ENCODE data around the gene F5. TPM values are rescaled to one million over a fixed set of nuclear protein-coding genes. Genes with fewer than 3 reads are reported as not detected.

The F5 gene
- total RNA-seq, 2 experiments from 2014 or later, result 8.9 to 11.0 TPM

- Mint-ChIP-seq H3K36me3 (ENCODE audit: low read depth) (peaks cover 5% of the 10 kb centered on the region), H3K9me3 (no peaks in the 10 kb centered on the region), H3K4me3 (no peak overlapping the region), H3K27me3 (no peaks in the 10 kb centered on the region), H3K27ac (no peak overlapping the region), H3K4me1 (peaks cover 6% of the 10 kb centered on the region)
- CTCF ChIA-PET, result interaction anchor here (2.3 kb wide), 1 partner anchor 134 kb away, joined by 9 read pairs; no protein-coding TSS in a partner anchor
- no peak for DNase-seq
- POLR2A ChIA-PET, result interaction anchor here (0.8 to 1.0 kb wide), 3 partner anchors 9 to 74 kb away, joined by 3 read pairs; no protein-coding TSS in a partner anchor
These were observed 8.1 kb downstream of the F5 start for GRCh38 chr1:169577981-169578738.

DNA sequence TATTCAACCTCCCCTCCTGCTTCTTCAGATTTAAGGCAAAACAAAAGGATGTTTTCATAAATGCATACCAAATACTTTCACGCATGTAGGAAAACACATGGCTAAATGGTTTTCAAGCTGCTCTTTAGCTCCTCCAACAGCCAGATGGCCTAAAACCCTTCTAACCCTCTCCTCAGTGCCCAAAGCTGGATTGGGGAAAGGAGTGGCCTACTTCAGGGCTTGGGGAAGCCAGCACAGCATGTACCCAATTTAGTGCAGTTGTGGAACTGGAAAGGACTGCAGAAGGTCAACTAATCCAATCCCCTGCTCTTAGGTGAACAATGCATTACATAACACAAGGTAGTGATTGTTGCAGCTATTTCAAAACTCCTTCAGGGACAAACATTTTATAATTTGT lies 9.3 kb downstream of the F5 start:
- ChIA-PET POLR2A (no interaction called here), CTCF (interaction anchor here (1.2 kb wide), 1 partner anchor 9 kb away, joined by 3 read pairs; the partner anchor contains the start of gene F5)
- Mint-ChIP-seq H3K4me1 (peaks cover 3% of the 10 kb centered on the region), H3K9me3 (no peaks in the 10 kb centered on the region), H3K27ac (no peak overlapping the region), H3K27me3 (no peaks in the 10 kb centered on the region), H3K4me3 (no peak overlapping the region), H3K36me3 (ENCODE audit: low read depth) (peaks cover 7% of the 10 kb centered on the region)
- DNase-seq, result no peak

- no peak for DNase-seq
- Mint-ChIP-seq H3K9me3 (no peaks in the 10 kb centered on the region), H3K27me3 (no peaks in the 10 kb centered on the region), H3K27ac (no peak overlapping the region), H3K4me3 (no peak overlapping the region), H3K4me1 (peaks cover 8% of the 10 kb centered on the region), H3K36me3 (ENCODE audit: low read depth) (peaks cover 12% of the 10 kb centered on the region)
- POLR2A ChIA-PET, result no interaction called here
- CTCF ChIA-PET, result interaction anchor here (1.2 kb wide), 1 partner anchor 10 kb away, joined by 3 read pairs; the partner anchor contains the start of gene F5
These were observed 9.9 kb downstream of the F5 start for GRCh38 chr1:169576241-169576934.

DNA sequence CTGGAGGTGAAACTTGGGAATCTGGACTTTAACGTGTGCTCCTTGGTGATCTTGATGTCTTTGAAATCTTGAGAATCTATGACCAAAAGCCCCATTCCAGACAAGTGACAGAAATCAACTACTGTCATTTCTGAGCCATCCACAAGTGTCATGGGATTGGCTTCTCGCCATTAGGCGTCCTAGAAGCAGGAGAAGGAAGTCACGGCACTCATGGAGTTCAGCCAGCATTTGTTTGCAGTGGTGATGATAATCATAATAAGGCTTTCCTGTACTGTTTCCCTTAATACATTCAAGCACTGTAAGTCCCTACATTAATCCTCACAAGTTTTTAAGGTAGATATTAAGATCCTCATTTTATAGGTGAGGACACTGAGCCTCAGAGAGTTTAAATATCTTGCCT lies 11.9 kb downstream of the F5 start:
- H3K9me3 Mint-ChIP-seq, result no peaks in the 10 kb centered on the region
- no peaks in the 10 kb centered on the region for H3K27me3 Mint-ChIP-seq
- peaks cover 12% of the 10 kb centered on the region for H3K36me3 Mint-ChIP-seq (ENCODE audit: low read depth)
- ChIA-PET CTCF (no interaction called here), POLR2A (no interaction called here)
- H3K4me1 Mint-ChIP-seq, result peaks cover 10% of the 10 kb centered on the region
- no peak overlapping the region for H3K4me3 Mint-ChIP-seq
- no peak for DNase-seq
- no peak overlapping the region for H3K27ac Mint-ChIP-seq

DNA sequence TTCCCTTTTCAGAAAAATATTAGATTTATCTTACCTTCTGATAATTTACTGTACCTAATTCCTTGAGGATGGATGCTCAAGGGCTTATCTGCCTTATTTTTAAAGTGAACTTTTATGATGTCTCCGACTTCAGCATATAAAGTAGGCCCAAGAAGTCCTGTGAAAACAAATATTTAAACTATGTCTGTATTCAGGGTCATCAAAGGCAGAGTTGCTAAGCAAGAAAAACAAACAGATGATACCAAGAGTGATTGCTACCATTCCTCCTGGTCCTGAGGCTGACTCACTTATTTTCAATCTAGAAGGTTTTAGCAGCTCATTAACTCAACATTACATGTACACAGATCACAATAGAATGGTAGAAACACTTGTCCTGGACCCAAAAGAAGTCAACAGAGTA lies 14.1 kb downstream of the F5 start:
- Mint-ChIP-seq H3K36me3 (ENCODE audit: low read depth) (peaks cover 12% of the 10 kb centered on the region), H3K9me3 (no peaks in the 10 kb centered on the region), H3K27ac (no peak overlapping the region), H3K4me3 (no peak overlapping the region), H3K4me1 (peaks cover 10% of the 10 kb centered on the region), H3K27me3 (no peaks in the 10 kb centered on the region)
- ChIA-PET POLR2A (interaction anchor here (1.6 kb wide), 1 partner anchor 124 kb away, joined by 5 read pairs; no protein-coding TSS in a partner anchor), CTCF (interaction anchor here (0.8 kb wide), 1 partner anchor 22 kb away, joined by 4 read pairs; no protein-coding TSS in a partner anchor)
- DNase-seq, result no peak

DNA sequence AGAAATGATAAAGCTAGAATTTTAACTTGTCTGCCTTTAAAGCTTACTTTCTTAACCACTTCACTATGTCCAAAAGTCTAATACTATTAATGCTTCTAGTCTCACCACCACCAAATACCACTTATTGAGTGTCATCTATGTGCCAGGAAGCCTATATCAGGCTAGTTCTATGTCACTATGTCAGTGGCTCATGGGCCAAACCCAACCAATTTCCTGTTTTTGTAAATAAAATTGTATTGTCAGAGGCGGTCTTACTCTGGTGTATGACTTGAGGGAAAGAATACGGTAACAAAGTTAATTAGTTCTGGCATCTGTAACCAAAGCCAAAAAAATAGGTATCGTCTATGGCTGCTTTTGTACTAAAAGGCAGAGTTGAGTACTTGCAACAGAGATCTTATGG lies 14.8 kb downstream of the F5 start:
- Mint-ChIP-seq H3K27me3 (no peaks in the 10 kb centered on the region), H3K4me1 (peaks cover 10% of the 10 kb centered on the region), H3K27ac (no peak overlapping the region), H3K36me3 (ENCODE audit: low read depth) (peaks cover 12% of the 10 kb centered on the region), H3K4me3 (no peak overlapping the region), H3K9me3 (no peaks in the 10 kb centered on the region)
- POLR2A ChIA-PET, result no interaction called here
- no peak for DNase-seq
- CTCF ChIA-PET, result interaction anchor here (1.2 kb wide), 1 partner anchor 141 kb away, joined by 5 read pairs; no protein-coding TSS in a partner anchor

- no peaks in the 10 kb centered on the region for H3K27me3 Mint-ChIP-seq
These were observed 16.1 kb downstream of the F5 start for GRCh38 chr1:169570172-169570574.

DNA sequence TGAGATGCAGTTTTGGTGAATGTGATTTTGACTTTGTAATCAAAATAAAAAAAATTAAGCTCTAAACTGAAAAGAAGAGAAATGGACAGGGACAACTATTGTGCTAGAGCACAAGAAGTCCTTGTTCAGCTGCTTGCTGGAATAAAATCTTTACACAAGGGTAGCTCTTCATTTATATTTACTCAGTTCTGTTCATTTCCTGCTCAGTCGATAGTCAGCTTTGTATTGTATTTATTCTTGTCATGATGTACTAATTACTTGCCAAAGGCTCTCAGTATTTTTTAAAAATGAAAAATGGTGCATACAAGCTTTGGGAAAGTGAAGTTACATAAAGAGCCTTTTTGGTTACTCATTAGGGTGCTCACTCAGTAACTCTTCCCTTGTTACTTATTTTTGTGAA lies 17.8 kb downstream of the F5 start:
- POLR2A ChIA-PET, result interaction anchor here (1.5 kb wide), 1 partner anchor 226 kb away, joined by 3 read pairs; the partner anchor contains the start of gene METTL18
- H3K4me3 Mint-ChIP-seq, result no peak overlapping the region
- H3K4me1 Mint-ChIP-seq, result peaks cover 16% of the 10 kb centered on the region

More at GRCh38 chr1:169570172-169570574, 16.1 kb downstream of the F5 start:
- ChIA-PET POLR2A (no interaction called here), CTCF (no interaction called here)
- Mint-ChIP-seq H3K9me3 (no peaks in the 10 kb centered on the region), H3K4me3 (no peak overlapping the region), H3K4me1 (peaks cover 13% of the 10 kb centered on the region), H3K36me3 (ENCODE audit: low read depth) (peaks cover 11% of the 10 kb centered on the region), H3K27ac (no peak overlapping the region)
- no peak for DNase-seq

GRCh38 chr1:169565335-169566271 lies 20.7 kb downstream of the F5 start:
- Mint-ChIP-seq H3K36me3 (ENCODE audit: low read depth) (peaks cover 21% of the 10 kb centered on the region), H3K27ac (no peak overlapping the region), H3K4me3 (no peak overlapping the region), H3K27me3 (no peaks in the 10 kb centered on the region), H3K4me1 (peaks cover 5% of the 10 kb centered on the region), H3K9me3 (peaks cover 5% of the 10 kb centered on the region)
- POLR2A ChIA-PET, result interaction anchor here (0.7 kb wide), 1 partner anchor 13 kb away, joined by 3 read pairs; no protein-coding TSS in a partner anchor
- CTCF ChIA-PET, result interaction anchor here (0.9 to 1.6 kb wide), 3 partner anchors 12 to 147 kb away, joined by 3 to 6 read pairs (median 5); no protein-coding TSS in a partner anchor
- DNase-seq, result no peak

More for the DNA sequence above, 17.8 kb downstream of the F5 start:
- DNase-seq, result no peak
- CTCF ChIA-PET, result interaction anchor here (1.3 to 1.9 kb wide), 3 partner anchors 17 to 144 kb away, joined by 3 to 5 read pairs (median 4); partner anchors contain the start of gene F5
- Mint-ChIP-seq H3K27ac (no peak overlapping the region), H3K9me3 (peaks cover 5% of the 10 kb centered on the region), H3K36me3 (ENCODE audit: low read depth) (peaks cover 24% of the 10 kb centered on the region), H3K27me3 (no peaks in the 10 kb centered on the region)

GRCh38 chr1:169563650-169564049 lies 22.6 kb downstream of the F5 start:
- Mint-ChIP-seq H3K4me1 (peaks cover 5% of the 10 kb centered on the region), H3K4me3 (no peak overlapping the region), H3K36me3 (ENCODE audit: low read depth) (peaks cover 23% of the 10 kb centered on the region), H3K27ac (no peak overlapping the region), H3K27me3 (no peaks in the 10 kb centered on the region), H3K9me3 (peaks cover 5% of the 10 kb centered on the region)
- POLR2A ChIA-PET, result no interaction called here
- CTCF ChIA-PET, result no interaction called here
- no peak for DNase-seq

DNA sequence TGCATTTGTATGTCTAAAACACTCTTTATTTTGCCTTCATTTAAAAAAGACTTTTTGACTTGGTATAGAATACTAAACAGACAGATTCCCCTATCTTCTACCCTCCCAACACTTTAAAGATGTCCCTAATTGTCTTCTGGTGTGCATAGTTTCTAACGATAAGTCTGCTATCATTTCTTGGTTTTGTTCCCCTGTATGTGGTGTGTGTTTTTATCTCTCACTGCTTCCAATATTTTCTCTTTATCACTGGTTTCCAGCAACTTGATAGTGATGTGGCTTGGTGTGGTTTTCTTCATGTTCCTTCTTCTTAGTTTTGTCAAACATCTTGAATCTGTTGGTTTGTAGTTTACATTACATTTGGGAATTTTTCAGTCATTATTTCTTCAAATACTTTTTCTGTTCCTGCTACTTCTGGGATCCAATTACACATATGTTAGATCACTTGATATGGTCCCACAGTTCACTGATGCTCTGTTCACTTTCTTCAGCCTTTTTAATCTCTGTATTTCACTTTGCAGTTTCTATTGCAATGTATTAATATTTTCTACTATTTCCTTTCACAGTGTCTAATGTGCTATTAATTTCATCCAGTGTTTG lies 23.2 kb downstream of the F5 start:
- ChIA-PET CTCF (no interaction called here), POLR2A (no interaction called here)
- H3K4me1 Mint-ChIP-seq, result peaks cover 5% of the 10 kb centered on the region
- H3K27ac Mint-ChIP-seq, result no peak overlapping the region
- H3K4me3 Mint-ChIP-seq, result no peak overlapping the region
- H3K9me3 Mint-ChIP-seq, result peaks cover 5% of the 10 kb centered on the region
- H3K27me3 Mint-ChIP-seq, result no peaks in the 10 kb centered on the region
- DNase-seq, result no peak
- peaks cover 23% of the 10 kb centered on the region for H3K36me3 Mint-ChIP-seq (ENCODE audit: low read depth)

DNA sequence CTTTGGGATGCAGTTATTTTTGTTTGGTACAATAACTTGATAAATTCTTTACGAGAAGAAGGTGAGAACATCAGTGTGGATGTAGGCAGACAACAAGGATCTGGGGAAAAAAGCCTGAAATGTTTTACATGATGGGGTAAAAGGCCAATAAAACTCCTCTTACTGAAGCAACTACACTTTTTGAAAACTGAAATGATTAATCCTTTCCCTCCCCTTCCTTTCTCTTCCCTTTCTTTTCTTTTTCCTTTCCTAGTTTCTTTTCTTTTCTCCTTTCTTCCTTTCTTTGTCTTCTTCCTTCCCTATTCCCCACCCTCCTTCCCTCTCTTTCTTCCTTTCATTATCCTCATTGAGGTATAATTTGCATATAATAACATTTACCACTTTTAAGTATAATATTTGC lies 24.6 kb downstream of the F5 start:
- Mint-ChIP-seq H3K9me3 (peaks cover 5% of the 10 kb centered on the region), H3K36me3 (ENCODE audit: low read depth) (peaks cover 28% of the 10 kb centered on the region)
- POLR2A ChIA-PET, result no interaction called here

More for the DNA sequence above, 24.6 kb downstream of the F5 start:
- Mint-ChIP-seq H3K27ac (no peak overlapping the region), H3K27me3 (no peaks in the 10 kb centered on the region), H3K4me3 (no peak overlapping the region), H3K4me1 (peaks cover 5% of the 10 kb centered on the region)
- no peak for DNase-seq
- CTCF ChIA-PET, result interaction anchor here (2.1 kb wide), 2 partner anchors 10 to 25 kb away, joined by 5 to 7 read pairs; partner anchors contain the start of gene F5
